ENCODE results near the gene CDH1. TPM values are rescaled to one million over a fixed set of nuclear protein-coding genes. Genes with fewer than 3 reads are reported as not detected.
A peak's percentile ranks its signal among the peaks of the same experiment; 100 is the strongest.
"Not testable (repeated sequence)": the region's sequence is repeated elsewhere in the genome, so short reads cannot be mapped to it uniquely, and the experiment has no call there.

The CDH1 gene
- total RNA-seq, 1 donor from 2014 or later: under 0.01 TPM

- DNase-seq (ENCODE audit: low read depth, low spot score): not testable (repeated sequence)
Observed at GRCh38 chr16:68787419-68787807, 50.3 kb downstream of the CDH1 start.

DNA sequence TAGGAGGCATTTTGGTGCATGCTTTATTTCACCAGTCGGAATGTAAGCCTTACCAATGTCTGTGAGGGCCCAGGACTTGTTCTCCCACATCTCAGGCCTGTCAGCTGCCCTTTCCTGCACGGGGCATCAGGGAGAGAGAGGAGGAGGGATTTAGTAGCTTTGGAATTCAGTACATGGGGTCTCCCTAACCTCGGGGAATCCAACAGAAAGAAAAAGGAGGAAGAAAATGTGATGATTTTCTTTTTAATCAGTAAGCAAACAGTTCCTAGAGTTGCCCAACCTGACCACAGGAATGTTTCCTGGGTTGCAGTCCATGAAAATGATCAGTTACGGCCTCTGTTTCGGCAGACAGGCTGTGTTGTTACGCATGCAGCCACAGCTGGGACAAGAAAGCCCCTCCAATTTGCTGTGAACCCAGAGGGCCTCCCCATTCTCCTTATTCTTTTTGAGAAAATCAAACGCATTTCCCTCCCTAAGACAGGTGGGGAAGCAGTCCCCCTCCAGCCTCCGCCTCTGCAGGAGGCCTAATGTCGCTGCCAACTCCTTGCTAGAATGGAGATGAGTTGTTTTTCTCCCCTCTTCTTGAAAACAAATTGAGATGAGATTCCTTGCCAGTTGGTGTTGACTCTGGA, 53.2 kb downstream of the CDH1 start:
- DNase-seq (ENCODE audit: low read depth, low spot score): no peak

- DNase-seq (ENCODE audit: low read depth, low spot score): no peak
Observed at GRCh38 chr16:68790944-68791343, 53.9 kb downstream of the CDH1 start.

- DNase-seq (ENCODE audit: low read depth, low spot score): no peak
Observed at GRCh38 chr16:68792465-68793324, 55.6 kb downstream of the CDH1 start.

DNA sequence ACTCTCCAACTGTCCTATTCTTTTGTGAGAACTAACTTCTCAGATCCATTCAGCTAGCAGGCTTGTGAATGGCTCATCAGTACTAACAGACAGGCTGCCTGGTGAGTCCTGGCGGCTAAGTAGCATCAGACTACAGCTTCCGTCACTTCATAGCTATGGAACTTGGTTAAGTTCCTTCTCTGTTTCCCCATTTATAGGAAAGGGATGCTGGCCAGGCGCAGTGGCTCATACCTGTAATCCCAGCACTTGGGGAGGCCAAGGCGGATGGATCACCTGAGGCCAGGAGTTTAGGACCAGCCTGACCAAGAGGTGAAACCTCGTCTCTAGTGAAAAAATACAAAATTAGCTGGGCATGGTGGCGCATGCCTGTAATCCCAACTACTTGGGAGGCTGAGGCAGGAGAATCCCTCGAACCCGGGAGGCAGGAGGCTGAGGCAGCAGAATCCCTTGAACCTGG, 56.3 kb downstream of the CDH1 start:
- DNase-seq (ENCODE audit: low read depth, low spot score): no peak

GRCh38 chr16:68798398-68798797, 61.3 kb downstream of the CDH1 start:
- DNase-seq (ENCODE audit: low read depth, low spot score): no peak

GRCh38 chr16:68800257-68800875, 63.3 kb downstream of the CDH1 start:
- DNase-seq (ENCODE audit: low read depth, low spot score): peak; percentile 2

DNA sequence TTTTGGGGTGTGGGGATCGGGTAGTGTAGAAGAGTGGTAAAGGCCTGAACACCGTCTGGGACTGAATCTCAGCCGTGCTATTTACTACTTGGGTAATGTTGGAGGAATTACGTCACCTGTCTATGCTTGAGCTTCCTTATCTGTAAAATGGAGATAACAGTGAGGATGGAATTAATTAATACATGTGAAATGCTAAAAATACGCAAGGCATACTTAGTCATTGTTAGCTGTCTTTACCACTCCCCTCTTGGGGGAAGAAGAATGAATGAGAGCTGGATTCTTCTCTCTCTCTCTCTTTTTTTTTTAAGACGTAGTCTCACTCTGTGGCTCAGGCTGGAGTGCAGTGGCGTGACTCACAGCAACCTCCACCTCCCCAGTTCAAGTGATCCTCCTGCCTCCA, 65.1 kb downstream of the CDH1 start:
- no peak for DNase-seq (ENCODE audit: low read depth, low spot score)

DNA sequence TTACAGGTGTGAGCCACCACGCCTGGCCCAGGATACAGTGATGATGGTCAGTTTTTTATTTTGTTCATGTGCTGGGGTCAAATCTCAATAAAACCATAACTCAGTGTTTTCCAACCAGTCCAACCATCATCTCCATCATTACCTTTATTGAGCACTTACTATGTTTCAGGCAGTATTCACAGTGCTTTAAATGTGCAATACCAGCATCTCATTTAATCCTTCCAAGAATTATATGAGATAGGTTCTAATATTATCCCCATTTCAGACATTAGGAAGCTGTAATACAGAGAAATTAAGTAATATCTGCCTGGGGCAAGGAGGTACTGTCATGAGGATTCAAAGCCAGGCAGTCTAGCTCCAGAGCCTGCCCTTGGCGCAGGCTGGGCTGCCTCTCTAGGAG, 69.3 kb downstream of the CDH1 start:
- no peak for DNase-seq (ENCODE audit: low read depth, low spot score)

GRCh38 chr16:68806981-68807380, 69.9 kb downstream of the CDH1 start:
- no peak for DNase-seq (ENCODE audit: low read depth, low spot score)

- no peak for DNase-seq (ENCODE audit: low read depth, low spot score)
Observed at GRCh38 chr16:68814516-68814915, 77.4 kb downstream of the CDH1 start.

- peak; percentile 37 for DNase-seq (ENCODE audit: low read depth, low spot score)
Observed at GRCh38 chr16:68823401-68824135, 86.5 kb downstream of the CDH1 start.

DNA sequence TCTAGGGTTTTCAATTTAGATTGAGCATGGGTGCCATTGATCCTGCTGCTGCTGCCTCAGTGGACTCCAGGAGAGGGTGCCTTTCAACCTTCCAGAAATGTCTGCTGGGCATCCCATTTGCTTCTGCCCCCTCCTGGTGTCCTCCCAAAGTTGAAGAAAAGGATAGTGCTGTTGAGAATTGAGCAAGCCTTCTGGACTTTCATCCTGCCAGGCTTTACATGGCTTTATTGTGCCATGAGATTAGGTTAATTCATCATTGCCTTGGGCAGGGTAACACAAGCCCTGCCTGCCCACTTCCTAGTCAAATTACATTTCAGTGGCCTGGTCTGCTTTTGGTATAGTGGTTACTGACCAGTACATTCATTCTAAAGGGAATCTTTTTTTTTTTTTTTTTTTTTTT, 88.3 kb downstream of the CDH1 start:
- no peak for DNase-seq (ENCODE audit: low read depth, low spot score)

- no peak for DNase-seq (ENCODE audit: low read depth, low spot score)
Observed at GRCh38 chr16:68826652-68827051, 89.6 kb downstream of the CDH1 start.

DNA sequence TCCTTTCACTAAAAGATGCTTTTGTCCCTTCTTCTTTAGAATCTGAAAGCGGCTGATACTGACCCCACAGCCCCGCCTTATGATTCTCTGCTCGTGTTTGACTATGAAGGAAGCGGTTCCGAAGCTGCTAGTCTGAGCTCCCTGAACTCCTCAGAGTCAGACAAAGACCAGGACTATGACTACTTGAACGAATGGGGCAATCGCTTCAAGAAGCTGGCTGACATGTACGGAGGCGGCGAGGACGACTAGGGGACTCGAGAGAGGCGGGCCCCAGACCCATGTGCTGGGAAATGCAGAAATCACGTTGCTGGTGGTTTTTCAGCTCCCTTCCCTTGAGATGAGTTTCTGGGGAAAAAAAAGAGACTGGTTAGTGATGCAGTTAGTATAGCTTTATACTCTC, 96.2 kb downstream of the CDH1 start:
- no peak for DNase-seq (ENCODE audit: low read depth, low spot score)

DNA sequence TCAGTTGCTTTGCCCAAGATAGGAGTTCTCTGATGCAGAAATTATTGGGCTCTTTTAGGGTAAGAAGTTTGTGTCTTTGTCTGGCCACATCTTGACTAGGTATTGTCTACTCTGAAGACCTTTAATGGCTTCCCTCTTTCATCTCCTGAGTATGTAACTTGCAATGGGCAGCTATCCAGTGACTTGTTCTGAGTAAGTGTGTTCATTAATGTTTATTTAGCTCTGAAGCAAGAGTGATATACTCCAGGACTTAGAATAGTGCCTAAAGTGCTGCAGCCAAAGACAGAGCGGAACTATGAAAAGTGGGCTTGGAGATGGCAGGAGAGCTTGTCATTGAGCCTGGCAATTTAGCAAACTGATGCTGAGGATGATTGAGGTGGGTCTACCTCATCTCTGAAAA, 97.5 kb downstream of the CDH1 start:
- no peak for DNase-seq (ENCODE audit: low read depth, low spot score)

DNA sequence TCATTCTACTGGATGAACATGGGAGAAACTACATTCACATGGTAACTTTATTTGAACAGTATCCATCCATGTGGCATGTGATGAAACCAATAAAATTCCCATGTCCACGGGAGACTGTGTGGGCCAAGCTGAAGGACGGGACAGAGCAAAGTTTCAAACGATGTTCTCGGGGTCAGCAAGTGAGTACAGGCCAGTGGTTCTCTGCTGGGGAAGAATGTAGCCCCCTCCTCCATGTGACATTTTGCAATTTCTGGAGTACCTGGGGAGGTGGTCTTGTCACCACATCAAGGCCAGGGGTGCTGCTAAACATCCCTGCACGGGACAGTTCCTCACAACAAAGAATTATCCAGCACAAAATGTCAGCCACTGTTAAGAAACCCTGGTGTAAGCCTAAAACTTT, 98.9 kb downstream of the CDH1 start:
- no peak for DNase-seq (ENCODE audit: low read depth, low spot score)

GRCh38 chr16:68839831-68840230, 102.7 kb downstream of the CDH1 start:
- DNase-seq (ENCODE audit: low read depth, low spot score): no peak

DNA sequence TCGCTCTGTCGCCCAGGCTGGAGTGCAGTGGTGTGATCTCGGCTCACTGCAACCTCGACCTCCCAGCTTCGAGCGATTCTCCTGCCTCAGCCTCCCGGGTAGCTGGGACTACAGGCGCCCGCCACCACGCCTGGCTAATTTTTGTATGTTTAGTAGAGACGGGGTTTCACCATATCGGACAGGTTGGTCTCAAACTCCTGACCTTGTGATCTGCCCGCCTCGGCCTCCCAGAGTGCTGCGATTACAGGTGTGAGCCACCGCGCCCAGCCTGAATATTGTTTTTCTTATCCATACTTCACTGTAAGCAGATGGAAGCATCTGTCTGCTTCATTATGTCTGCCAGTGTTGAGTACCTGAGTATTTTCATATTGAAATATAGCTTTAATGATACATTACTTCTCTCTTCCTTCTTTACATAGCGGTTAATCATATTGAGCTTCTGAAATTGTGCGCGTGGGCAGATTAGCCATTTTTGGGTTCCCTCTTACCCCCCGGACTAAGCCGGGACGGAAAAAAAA, 105.9 kb downstream of the CDH1 start:
- not testable (repeated sequence) for DNase-seq (ENCODE audit: low read depth, low spot score)

DNA sequence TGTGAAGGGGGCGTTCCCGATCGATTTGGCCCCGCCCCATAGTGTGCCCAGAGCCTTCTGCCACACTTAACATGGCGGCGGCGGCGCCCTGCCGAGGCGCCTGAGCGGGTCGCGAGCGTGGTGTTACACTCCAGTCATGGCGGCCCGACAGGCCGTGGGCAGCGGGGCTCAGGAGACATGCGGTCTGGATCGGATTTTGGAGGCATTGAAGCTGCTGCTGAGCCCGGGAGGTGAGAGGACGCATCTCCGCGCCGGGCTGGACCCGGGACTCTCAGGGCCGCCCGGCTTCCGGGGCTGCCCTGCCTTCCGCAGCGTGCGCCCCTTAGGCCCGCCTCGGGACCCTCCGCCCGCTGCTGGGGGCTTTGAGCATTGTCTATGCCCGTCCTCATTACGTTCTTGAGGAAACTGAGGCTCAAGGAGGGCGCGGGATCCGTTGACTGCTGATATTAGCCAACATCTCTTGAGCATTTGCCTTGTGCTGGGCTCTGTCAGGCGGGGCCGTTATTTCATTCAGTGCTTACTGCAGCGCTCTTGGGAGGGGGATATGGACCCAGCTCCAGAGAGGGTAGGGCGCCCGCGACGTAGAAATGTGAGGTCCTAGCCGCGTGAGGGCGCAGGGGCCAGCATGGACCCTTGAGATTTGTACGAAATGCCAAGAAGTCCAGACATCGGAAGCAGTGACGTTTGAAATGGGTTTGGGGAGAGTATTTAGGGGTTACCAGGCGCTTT, 106.6 kb downstream of the CDH1 start, which contains the start of gene TANGO6:
TSS of gene TANGO6 (plus strand) at position 50 of the 729 bp plus-strand sequence. CDS start at position 137, 87 bp downstream.
- peak; percentile 30 for DNase-seq (ENCODE audit: low read depth, low spot score)

GRCh38 chr16:68844211-68844564, 107.1 kb downstream of the CDH1 start:
- no peak for DNase-seq (ENCODE audit: low read depth, low spot score)

Measured in pulmonary artery endothelial cell (primary cell).